GM13977 (cell line): ENCODE data around the gene CORO6.

Experiments used
- DNase-seq: peaks from one replicate; pipeline ENCODE4 v3.0.0; 2012; ENCODE audit warnings: low spot score
- in situ Hi-C: fragments of 300-500 bp; cut with MboI; formaldehyde crosslinking; loops from one replicate; pipeline ENCODE4 v1.12.0; 2022; ENCODE audit warnings: low sequenced_read_pairs, low pct_unique_long_range_greater_than_20kb, mixed read lengths, inconsistent platforms; ENCODE audit not compliant: unreplicated experiment
- TF ChIP-seq, protein P1 (sequence below): IDR thresholded peaks from 2 replicates; pipeline ENCODE4 v1.5.1; 2012; ENCODE audit warnings: mild to moderate bottlenecking, control low read depth; ENCODE audit not compliant: insufficient read depth; ENCODE audit errors: extremely low read depth, missing control alignments

The CORO6 gene

DNA sequence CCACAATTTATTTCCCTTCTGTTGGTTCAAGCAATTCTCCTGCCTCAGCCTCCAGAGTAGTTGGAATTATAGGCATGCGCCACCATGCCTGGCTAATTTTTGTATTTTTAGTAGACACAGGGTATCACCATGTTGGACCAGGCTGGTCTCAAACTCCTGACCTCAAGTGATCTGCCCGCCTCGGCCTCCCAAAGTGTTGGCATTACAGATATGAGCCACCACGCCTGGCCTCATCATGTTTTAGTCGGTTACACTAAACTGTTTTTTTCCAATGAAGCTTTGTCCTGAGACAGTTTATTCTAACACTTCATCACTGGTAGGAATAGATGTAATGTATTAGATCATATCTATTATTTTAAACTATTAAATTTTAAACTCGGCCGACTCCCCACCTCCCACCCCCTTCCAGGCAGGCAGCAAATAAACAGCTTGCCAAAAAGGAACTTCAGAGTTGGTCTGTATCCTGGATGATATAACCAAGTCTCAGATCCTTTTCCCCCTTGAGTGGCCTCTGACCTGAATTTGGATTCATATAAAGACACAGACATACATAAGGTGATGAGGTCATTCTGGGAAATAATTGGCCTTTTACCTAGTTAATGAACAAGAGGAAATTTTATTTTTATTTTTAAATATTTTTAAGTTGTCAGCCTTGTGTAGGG is 18.4 kb upstream of the CORO6 start:
- in situ Hi-C loops: loop anchor here (10.0 to 25.0 kb wide), 2 partner anchors 134 to 296 kb away; partner anchors contain the start of genes EFCAB5 and SSH2
- TF ChIP-seq, protein P1, sequence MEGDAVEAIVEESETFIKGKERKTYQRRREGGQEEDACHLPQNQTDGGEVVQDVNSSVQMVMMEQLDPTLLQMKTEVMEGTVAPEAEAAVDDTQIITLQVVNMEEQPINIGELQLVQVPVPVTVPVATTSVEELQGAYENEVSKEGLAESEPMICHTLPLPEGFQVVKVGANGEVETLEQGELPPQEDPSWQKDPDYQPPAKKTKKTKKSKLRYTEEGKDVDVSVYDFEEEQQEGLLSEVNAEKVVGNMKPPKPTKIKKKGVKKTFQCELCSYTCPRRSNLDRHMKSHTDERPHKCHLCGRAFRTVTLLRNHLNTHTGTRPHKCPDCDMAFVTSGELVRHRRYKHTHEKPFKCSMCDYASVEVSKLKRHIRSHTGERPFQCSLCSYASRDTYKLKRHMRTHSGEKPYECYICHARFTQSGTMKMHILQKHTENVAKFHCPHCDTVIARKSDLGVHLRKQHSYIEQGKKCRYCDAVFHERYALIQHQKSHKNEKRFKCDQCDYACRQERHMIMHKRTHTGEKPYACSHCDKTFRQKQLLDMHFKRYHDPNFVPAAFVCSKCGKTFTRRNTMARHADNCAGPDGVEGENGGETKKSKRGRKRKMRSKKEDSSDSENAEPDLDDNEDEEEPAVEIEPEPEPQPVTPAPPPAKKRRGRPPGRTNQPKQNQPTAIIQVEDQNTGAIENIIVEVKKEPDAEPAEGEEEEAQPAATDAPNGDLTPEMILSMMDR: no peak
- no peak for DNase-seq

- in situ Hi-C loops: loop anchor here (10.0 to 25.0 kb wide), 2 partner anchors 134 to 297 kb away; partner anchors contain the start of genes EFCAB5 and SSH2
- TF ChIP-seq, protein P1: no peak
- DNase-seq: no peak
These were observed 17.7 kb upstream of the CORO6 start for GRCh38 chr17:29640413-29640812.

- TF ChIP-seq, protein P1: no peak
- DNase-seq: no peak
- in situ Hi-C loops: loop anchor here (25.0 kb wide), 1 partner anchor 303 kb away; the partner anchor contains the start of genes EFCAB5 and SSH2
These were observed 11.2 kb upstream of the CORO6 start for GRCh38 chr17:29633886-29634285.

GRCh38 chr17:29630630-29631193 is 8.0 kb upstream of the CORO6 start:
- TF ChIP-seq, protein P1: no peak
- no peak for DNase-seq
- in situ Hi-C loops: loop anchor here (25.0 kb wide), 1 partner anchor 307 kb away; the partner anchor contains the start of genes EFCAB5 and SSH2

DNA sequence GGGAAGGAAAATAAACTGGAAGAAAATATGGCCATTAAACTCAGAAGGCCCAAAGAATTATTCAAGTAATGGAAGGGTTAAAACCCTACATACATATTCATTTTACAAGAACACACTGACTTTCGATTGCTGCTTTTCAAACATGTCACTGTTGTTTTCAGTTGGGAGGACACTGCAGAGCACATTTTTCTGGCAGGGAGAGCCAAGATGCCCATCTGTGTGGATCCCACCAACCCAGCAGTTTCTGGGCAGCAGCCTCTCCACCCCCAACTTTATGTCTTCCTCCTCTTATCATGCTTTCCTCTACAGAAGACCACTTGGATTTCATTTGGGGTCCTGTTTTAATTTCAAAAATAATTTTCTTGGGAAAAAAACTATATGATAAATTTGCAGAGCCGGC is 7.1 kb upstream of the CORO6 start:
- no peak for DNase-seq
- in situ Hi-C loops: loop anchor here (25.0 kb wide), 1 partner anchor 307 kb away; the partner anchor contains the start of genes EFCAB5 and SSH2
- TF ChIP-seq, protein P1: no peak

GRCh38 chr17:29628644-29629043 is 5.9 kb upstream of the CORO6 start:
- in situ Hi-C loops: loop anchor here (25.0 kb wide), 1 partner anchor 309 kb away; the partner anchor contains the start of genes EFCAB5 and SSH2

More at GRCh38 chr17:29628644-29629043, 5.9 kb upstream of the CORO6 start:
- no peak for DNase-seq
- TF ChIP-seq, protein P1: no peak
